ENCODE data around the gene ACBD7.
A peak's percentile ranks its signal among the peaks of the same experiment; 100 is the strongest.

Gene ACBD7

DNA sequence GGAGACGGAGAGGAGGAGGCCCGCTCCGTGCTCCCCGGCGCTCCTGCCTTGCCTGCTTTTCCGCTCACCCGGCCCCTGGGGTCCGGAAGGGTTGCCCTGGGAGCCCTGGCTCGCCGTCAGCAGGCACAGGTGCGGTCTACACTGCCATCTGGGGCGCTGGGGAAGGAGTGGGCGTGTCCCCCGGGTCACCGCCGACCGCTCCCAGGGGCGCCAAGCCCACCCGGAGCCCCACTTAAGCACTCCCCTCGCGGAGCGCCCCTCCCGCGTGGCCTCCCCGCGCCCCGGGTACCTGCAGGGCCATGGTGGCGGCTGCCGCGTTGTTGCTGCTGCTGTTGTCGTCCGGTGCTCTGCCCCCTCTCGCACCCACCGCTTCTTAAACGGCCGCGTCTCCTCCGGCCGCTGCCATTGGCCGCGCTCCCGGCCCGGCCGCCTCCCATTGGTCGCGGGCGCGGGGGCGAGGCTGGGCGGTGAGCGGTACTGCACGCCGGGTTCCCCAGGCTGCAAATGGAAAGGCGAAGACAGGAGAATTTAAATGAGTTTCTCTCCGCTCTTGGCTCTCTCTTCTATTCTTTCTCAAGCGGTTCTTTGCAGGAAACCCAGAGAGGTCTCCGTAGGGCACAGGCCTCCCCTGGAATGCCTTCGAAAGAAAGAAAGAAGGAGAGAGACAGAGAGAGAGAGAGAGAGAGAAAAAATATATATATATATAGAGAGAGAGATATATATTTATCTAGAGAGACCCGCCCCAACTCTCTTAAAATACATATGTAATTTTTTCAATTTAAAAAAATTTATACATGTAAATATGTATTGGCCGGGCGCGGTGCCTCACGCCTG lies at the start of gene ACBD7:
TSS of gene ACBD7 (minus strand) at position 349 of the 834 bp plus-strand sequence. CDS start at position 301, 48 bp downstream.
- peak; percentile 64 for DNase-seq

DNA sequence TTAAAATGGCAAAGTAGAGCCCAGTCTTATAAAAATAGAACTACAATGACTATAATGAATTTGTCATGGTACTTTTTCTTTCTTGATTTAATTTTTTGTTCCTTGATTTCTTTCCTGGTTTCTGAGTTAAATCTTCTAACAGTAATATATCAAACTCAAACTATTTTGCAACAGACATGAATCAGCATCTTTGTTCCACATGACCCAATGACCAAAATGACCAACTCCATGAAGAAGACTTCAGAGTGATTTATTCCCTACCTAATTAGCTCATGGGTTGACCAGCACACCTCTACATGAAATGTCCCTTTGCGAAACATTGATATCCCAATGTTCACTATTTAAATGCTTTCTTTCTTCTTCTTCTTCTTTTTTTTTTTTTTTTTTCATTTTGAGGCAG lies 49.1 kb upstream of the ACBD7 start:
- DNase-seq: no peak

- DNase-seq: no peak
Observed at GRCh38 chr10:15137036-15137359, 48.4 kb upstream of the ACBD7 start.

DNA sequence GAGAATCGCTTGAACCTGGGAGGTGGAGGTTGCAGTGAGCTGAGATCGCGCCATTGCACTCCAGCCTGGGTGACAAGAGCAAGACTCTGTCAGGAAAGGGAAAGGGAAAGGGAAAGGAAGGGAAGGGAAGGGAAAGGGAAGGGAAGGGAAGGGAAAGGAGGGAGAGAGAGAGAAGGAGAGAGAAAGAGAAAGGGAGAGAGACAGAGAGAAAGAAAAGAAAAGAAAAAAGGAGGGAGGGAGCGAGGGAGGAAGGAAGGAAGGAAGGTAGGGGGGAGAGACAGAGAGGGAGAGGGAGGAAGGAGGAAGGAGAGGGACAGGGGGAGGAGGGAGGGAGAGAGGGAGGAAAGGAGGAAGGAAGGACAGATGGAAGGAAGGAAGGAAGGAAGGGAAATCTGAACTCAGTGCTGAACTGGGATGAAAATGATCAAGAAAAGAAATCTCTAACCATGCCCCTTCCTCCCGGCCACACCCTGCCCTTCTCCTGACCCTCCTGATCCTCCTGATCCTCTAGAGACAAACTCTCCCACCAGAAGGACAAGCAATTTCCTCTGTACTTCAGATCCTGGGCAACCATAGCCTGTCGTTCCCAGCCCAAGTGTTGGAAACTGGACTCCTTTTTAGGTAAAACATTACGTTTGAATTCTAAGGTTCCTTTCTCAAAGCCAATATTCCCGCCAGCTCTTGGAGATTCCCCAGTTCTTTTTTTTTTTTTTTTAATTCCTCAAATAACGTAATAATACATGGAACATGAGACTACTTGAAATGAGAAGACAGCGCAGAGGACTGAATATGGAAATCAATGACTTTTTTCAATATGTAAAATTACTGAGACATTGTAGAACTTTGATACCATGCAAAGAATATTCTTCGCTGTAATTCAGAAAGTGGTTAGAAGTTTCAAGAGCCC lies 47.8 kb upstream of the ACBD7 start:
- DNase-seq: no peak

- no peak for DNase-seq
Observed at GRCh38 chr10:15131330-15131729, 42.8 kb upstream of the ACBD7 start.

- DNase-seq: no peak
Observed at GRCh38 chr10:15124908-15125307, 36.3 kb upstream of the ACBD7 start.

GRCh38 chr10:15124190-15124589 lies 35.6 kb upstream of the ACBD7 start:
- no peak for DNase-seq

GRCh38 chr10:15123749-15124184 lies 35.2 kb upstream of the ACBD7 start:
- DNase-seq: no peak

GRCh38 chr10:15122477-15123030 lies 34.0 kb upstream of the ACBD7 start:
- DNase-seq: no peak

DNA sequence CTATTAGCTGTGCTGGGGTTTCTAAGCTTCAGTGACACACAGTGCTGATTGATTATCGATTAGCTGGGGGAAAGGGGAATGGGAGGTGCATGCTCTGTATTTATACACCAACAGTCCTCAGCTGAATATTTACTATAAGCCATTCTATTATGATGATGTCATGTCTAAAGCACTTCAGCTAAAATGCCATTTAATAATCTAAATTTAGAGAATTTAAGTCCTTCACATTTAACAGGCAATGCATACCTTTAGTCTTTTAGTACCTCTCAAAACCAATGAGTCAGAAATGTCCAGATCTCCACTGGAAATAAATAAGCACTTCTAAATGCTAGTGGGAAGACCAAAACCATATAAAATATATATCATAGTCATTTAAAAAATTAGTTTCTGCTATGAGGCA lies 33.1 kb upstream of the ACBD7 start:
- DNase-seq: no peak

DNA sequence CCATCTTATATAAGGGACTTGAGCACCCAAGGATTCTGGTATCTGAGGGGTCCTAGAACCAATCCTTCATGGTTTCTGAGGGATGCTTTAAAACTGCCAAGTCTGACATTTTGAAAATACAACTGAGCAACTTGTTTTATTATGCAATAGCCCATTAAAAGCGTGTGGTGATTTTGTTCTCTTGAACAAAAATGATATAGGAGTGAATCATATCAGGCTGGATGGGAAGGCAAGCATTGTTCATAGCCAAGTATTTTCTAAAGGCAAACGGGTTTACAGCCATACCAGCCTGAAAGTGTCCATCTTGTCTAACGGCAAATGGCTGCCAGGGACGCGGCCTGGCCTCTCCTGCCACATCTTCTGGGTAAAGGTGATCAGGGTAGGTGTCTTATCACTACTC lies 31.9 kb upstream of the ACBD7 start:
- no peak for DNase-seq

DNA sequence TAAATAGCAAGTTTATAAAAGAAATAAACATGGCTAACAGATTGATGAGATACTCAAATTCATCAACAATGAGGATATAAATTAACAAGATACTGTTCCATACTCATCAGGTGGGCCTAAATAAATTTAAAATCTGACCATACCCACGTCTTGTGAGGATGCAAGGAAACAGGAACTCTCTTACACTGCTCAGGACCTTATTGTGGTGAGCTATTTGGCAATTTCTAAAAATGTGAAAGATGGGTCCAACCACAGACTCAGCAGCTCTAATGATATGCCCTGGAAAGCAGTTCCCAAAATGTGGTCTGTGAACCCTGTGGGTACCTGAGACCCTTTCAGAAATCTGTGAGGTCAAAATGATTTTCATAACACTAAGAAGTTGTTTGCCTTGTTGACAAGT lies 30.0 kb upstream of the ACBD7 start:
- no peak for DNase-seq

- DNase-seq: no peak
Observed at GRCh38 chr10:15116225-15116624, 27.6 kb upstream of the ACBD7 start.

DNA sequence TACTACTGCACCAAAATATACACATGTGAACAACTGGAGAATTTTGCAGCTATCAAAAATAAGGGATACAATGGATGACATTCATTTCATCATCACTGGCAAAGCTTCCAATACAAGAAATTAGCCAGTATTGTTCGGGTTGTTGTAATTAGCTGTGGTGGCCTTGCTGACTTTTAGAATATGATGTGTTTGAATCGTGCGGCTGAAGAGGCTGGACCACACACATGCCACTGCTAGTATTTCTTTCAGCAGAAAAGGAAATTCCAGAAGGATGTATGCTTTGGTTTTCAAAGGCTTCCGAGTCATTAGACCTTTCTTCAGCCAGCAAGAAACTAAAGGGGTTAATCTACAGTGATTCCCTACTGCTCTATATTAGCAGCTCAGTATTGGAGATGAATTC lies 25.2 kb upstream of the ACBD7 start:
- no peak for DNase-seq

DNA sequence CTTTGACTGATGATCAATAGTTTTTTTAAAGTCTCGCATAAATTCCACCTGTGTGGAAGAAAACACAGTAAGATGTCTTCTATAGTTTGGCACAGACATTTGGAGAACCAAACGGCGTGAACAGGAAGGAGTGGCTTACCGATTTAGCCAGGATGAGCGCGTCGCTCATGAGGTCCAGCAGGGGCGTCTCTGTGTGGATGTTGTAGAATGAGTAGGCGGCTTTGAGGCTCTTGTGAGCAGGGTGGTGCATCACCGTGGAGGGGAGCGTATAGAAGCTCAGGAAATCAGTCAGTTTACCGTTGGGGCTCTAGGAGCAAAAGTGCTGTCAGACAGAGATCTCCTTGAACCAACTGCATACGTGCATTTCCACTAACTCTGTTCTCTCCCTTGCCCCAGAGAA lies 24.1 kb upstream of the ACBD7 start:
- DNase-seq: no peak

GRCh38 chr10:15106352-15107013 lies 17.9 kb upstream of the ACBD7 start:
- peak; percentile 0 for DNase-seq

GRCh38 chr10:15103513-15103912 lies 14.9 kb upstream of the ACBD7 start:
- no peak for DNase-seq

DNA sequence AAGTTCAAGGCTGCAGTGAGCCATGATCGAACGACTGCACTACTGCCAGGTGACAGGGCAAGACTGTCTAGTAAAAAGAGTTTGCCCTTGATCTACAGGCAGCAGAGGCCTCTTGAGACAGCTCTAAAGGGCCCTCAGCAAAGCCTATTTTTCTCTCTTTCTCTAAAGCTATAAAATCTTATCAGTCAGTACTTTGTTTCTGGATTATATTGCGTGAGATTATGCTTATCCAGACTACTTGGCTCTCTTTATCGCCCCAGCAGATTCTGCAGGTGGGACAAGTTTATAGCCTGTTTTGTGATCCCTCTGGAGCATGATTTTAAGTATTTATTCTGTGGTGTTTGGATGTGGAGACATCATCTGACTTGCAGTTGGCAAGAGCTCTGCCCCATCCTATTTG lies 11.3 kb upstream of the ACBD7 start:
- no peak for DNase-seq

DNA sequence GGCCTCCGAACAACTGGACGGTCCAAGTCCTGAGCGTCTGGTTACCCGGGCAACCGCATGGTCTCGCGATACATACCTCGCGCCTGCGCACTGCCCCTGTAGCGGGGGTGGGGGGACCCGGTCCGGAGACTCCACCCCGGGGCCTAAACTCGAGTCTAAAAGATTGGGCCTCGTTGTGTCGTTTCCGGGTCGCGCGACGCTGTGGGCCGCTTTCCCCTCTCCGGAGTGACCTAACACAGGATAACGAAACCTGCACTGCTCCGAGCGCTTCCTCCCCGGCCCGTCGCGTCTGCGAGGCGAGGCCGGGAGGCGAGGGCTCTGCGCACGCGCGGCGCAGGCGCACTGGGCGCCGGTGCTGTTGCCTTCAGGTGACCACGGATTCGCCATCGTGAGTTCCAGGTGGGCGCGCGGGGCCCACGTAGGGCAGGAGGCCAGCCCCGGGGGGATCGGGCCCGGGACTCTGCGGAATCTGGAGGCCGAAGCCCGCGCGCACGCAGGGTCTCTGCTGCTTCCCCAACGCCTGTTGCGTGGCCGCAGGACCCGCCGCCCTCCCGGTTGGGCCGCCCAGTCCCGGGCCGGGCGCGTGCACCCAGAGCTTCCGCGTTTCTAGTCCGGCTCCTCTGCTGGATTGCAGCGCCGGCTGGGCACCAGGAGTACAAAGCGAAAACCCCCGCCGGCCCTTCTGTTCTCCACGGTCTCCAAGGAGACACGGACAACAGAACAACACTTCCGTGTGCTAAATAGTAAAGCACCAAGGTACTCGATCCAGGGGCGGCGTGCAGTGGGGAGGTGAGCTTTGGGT lies 8.6 kb upstream of the ACBD7 start, which contains the start of gene RPP38:
TSS of gene RPP38 (plus strand) at position 345 of the 802 bp plus-strand sequence. CDS start 5,960 bp downstream, outside the sequence.
- peak; percentile 40 for DNase-seq

DNA sequence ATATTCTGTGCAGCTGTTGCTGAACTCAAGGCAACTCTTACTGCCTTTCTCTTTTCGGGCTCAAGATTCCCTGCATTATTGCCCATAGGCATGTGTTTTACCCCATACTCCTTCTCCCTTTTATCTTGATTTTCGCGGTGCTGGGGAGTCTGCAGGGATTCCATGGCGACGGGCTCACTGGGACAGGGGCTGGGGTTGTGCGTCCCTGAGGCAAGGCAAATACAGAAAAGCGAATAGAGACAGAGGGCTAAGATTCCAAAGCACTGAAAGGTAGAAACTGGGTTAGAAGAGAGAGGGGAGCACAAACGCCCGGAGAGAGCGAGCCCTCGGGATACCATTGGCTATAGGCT lies 8.1 kb upstream of the ACBD7 start:
- no peak for DNase-seq

- DNase-seq: no peak
Observed at GRCh38 chr10:15092855-15093408, 4.4 kb upstream of the ACBD7 start.

GRCh38 chr10:15091418-15091817 lies 2.8 kb upstream of the ACBD7 start:
- no peak for DNase-seq
